K562 (cell line): ENCODE measurements around the gene FUCA1. TPM values are rescaled to one million over a fixed set of nuclear protein-coding genes. Genes with fewer than 3 reads are reported as not detected.
A peak's percentile ranks its signal among the peaks of the same experiment; 100 is the strongest.

Experiments
- BRD9 ChIP-seq: fragments of 450-650 bp; IDR thresholded peaks from 2 replicates; pipeline ENCODE4 v1.6.1; 2018; ENCODE audit warnings: low read depth; ENCODE audit not compliant: partially characterized antibody
- FOXJ3 ChIP-seq: sonication (generic); formaldehyde crosslinking; IDR thresholded peaks from 2 replicates; pipeline ENCODE4 v1.4.0; 2020; ENCODE audit warnings: mild to moderate bottlenecking, missing genetic modification reagents
- FOXK2 ChIP-seq, 2 experiments: fragments of 450-650 bp; IDR thresholded peaks in 1 of 2; conservative IDR thresholded peaks in 1 of 2; 2 replicates each; pipeline ENCODE4 v1.6.1; 2016; ENCODE audit warnings: low read depth in 2 of 2, mild to moderate bottlenecking in 1 of 2
- HCFC1 ChIP-seq: IDR thresholded peaks from 2 replicates; pipeline ENCODE4 v1.6.1; 2012; ENCODE audit warnings: low read depth, low read length, improper control_type of control experiment
- HNRNPK ChIP-seq: fragments of 200-400 bp; formaldehyde crosslinking; IDR thresholded peaks from one replicate; pipeline ENCODE4 v1.6.1; 2018; ENCODE audit warnings: mild to moderate bottlenecking, low read depth, low read length; ENCODE audit not compliant: poor library complexity, severe bottlenecking
- KAT7 ChIP-seq: sonication (generic); formaldehyde crosslinking; IDR thresholded peaks from 2 replicates; pipeline ENCODE4 v1.8.0; 2022; ENCODE audit warnings: missing genetic modification reagents, mild to moderate bottlenecking, borderline replicate concordance
- KLF13 ChIP-seq: fragments of 450-650 bp; IDR thresholded peaks from 2 replicates; pipeline ENCODE4 v1.6.1; 2016; ENCODE audit warnings: missing genetic modification characterization, low read depth, mild to moderate bottlenecking, missing compliant biosample characterization, moderate library complexity, borderline replicate concordance
- MCM2 ChIP-seq: fragments of 450-650 bp; IDR thresholded peaks from 2 replicates; pipeline ENCODE4 v1.6.1; 2017; ENCODE audit warnings: low read depth, mild to moderate bottlenecking
- MEF2A ChIP-seq: IDR thresholded peaks from 2 replicates; pipeline ENCODE4 v1.6.1; 2011; ENCODE audit warnings: low read depth, mild to moderate bottlenecking, low read length, moderate library complexity; ENCODE audit not compliant: control insufficient read depth
- MTF1 ChIP-seq: fragments of 250-450 bp; sonication (Bioruptor Pico); IDR thresholded peaks from 2 replicates; pipeline ENCODE4 v1.9.0; 2021; ENCODE audit warnings: moderate library complexity, mild to moderate bottlenecking, inconsistent platforms, borderline replicate concordance
- NCOR1 ChIP-seq: fragments of 450-650 bp; IDR thresholded peaks from 2 replicates; pipeline ENCODE4 v1.6.1; 2016; ENCODE audit warnings: mild to moderate bottlenecking, moderate library complexity
- RBM14 ChIP-seq: fragments of 200-400 bp; formaldehyde crosslinking; IDR thresholded peaks from 2 replicates; pipeline ENCODE4 v1.6.1; 2018; ENCODE audit warnings: low read depth, mild to moderate bottlenecking, low read length, moderate library complexity, borderline replicate concordance; ENCODE audit not compliant: insufficient read depth
- RBM34 ChIP-seq: fragments of 200-400 bp; formaldehyde crosslinking; IDR thresholded peaks from 2 replicates; pipeline ENCODE4 v1.6.1; 2018; ENCODE audit warnings: low read length, borderline replicate concordance; ENCODE audit not compliant: insufficient read depth
- SMAD1 ChIP-seq: fragments of 150-350 bp; IDR thresholded peaks from 2 replicates; pipeline ENCODE4 v1.6.1; 2014; ENCODE audit warnings: low read length, low read depth; ENCODE audit not compliant: partially characterized antibody
- SMC3 ChIP-seq: conservative IDR thresholded peaks from 2 replicates; pipeline ENCODE4 v1.6.1; 2011; ENCODE audit warnings: low read depth, low read length, improper control_type of control experiment; ENCODE audit not compliant: insufficient read depth
- XRCC4 ChIP-seq: IDR thresholded peaks from one replicate; pipeline ENCODE4 v1.6.1; 2011; ENCODE audit not compliant: insufficient read depth, insufficient read length; ENCODE audit errors: extremely low read depth
- ZBTB8A ChIP-seq: fragments of 450-650 bp; IDR thresholded peaks from 2 replicates; pipeline ENCODE4 v1.6.1; 2018; ENCODE audit warnings: mild to moderate bottlenecking, moderate library complexity; ENCODE audit not compliant: partially characterized antibody
- ZC3H11A ChIP-seq: IDR thresholded peaks from 2 replicates; pipeline ENCODE4 v1.6.1; 2012; ENCODE audit warnings: low read depth, low read length, improper control_type of control experiment
- ZNF121 ChIP-seq: sonication (generic); formaldehyde crosslinking; conservative IDR thresholded peaks from 2 replicates; pipeline ENCODE4 v1.8.0; 2022; ENCODE audit warnings: missing genetic modification reagents
- ZNF217 ChIP-seq: sonication (generic); formaldehyde crosslinking; IDR thresholded peaks from 2 replicates; pipeline ENCODE4 v1.8.0; 2022; ENCODE audit warnings: mild to moderate bottlenecking, missing genetic modification reagents
- ZNF311 ChIP-seq: fragments of 250-450 bp; sonication (Bioruptor Pico); IDR thresholded peaks from 2 replicates; pipeline ENCODE4 v1.4.0; 2020; ENCODE audit warnings: mild to moderate bottlenecking, moderate library complexity
- ZNF444 ChIP-seq: fragments of 250-450 bp; sonication (Bioruptor Pico); IDR thresholded peaks from 2 replicates; pipeline ENCODE4 v1.4.0; 2020; ENCODE audit warnings: mild to moderate bottlenecking, moderate library complexity
- ZNF57 ChIP-seq: fragments of 450-650 bp; formaldehyde crosslinking; IDR thresholded peaks from 2 replicates; pipeline ENCODE4 v1.4.0; 2020; ENCODE audit warnings: mild to moderate bottlenecking, moderate library complexity
- polyA plus RNA-seq, 8 experiments: library from polyadenylated mRNA; depleted of rRNA in 4 of 8; stranded (reverse) in 5 of 8; unstranded in 3 of 8; fragments of >200 nt; fragmentation: Nextera tagmentation in 2 of 8; fragmentation: Illumina TruSeq in 1 of 8; extraction: Ambion mirVana in 2 of 8; extraction: Trizol in 1 of 8; gene quantifications; 2 replicates each; pipeline versions ENCODE4 v1.2.1 to v1.2.3, GENCODE V29; 2011 to 2014; ENCODE audit warnings: inconsistent platforms in 1 of 8, missing spikeins in 1 of 8
- total RNA-seq, 7 experiments: library from RNA; depleted of rRNA in 6 of 7; stranded (reverse); fragments of >200 nt in 6 of 7; fragmentation: Illumina TruSeq in 2 of 7; extraction: Trizol in 2 of 7; gene quantifications; 2 replicates each; pipeline versions ENCODE4 v1.2.1 to v1.2.3, GENCODE V29; 2011 to 2021; ENCODE audit warnings: low replicate concordance in 1 of 7
- TF ChIP-seq, protein P1 (sequence below): fragments of 200-800 bp; sonication (Bioruptor generic); IDR thresholded peaks from 2 replicates; pipeline ENCODE4 v1.6.1; 2017; ENCODE audit warnings: missing genetic modification characterization, missing compliant biosample characterization
- TF ChIP-seq, protein P2 (sequence below): fragments of 450-650 bp; conservative IDR thresholded peaks from 2 replicates; pipeline ENCODE4 v1.6.1; 2016; ENCODE audit warnings: missing genetic modification characterization, low read depth, mild to moderate bottlenecking, missing compliant biosample characterization, moderate library complexity
- TF ChIP-seq, protein P3 (sequence below): fragments of 450-650 bp; formaldehyde crosslinking; IDR thresholded peaks from 2 replicates; pipeline ENCODE4 v1.4.0; 2020; ENCODE audit warnings: mild to moderate bottlenecking

FUCA1 gene
- total and polyA plus RNA-seq, 9 of the 15 experiments (the other 6 are each of a cell fraction or from before 2014, with no cell fraction given): 7.0 to 20.5 (median 13.5) TPM

DNA sequence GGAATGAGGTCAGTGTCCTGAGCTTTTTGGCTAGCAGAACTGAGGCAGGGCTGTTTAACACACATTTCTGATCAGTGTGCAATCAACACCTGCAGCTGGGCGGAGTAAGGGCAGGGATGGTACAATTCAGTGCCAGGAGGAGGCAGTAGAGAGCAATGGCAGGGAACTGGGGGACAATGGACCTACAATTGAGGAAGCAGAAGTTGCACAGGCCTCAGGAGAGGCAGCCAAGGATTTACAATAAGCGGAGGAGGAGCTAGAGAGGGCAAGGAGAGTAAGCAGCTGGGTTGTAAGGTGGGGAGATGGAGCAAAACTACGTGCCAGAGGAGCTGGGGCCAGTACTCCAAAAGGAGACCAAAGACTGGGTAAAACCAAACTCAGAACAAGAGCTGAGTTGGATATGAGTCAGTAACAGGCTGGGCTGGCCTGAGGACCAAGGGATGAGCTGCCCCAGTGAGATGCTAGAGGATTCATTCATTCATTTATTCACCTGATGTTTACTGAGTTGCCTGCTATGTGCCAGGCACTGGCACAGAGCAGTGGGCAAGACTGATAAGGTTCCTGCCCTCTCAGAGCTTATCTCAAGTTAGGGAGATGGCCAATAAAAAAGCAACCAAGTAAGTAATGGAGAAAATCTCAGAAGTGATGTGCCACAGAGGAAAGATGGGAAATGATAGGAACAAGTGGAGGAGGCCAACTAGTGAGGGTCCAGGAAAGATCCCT is 57.1 kb downstream of the FUCA1 start (continued):
- TF ChIP-seq SMAD1 (no peak), KLF13 (tag) (no peak), MCM2 (no peak), XRCC4 (no peak), NCOR1 (0 out of 2 replicates have a peak, but pooled peaks have one; percentile 8), ZC3H11A (no peak), ZNF217 (CRISPR knock-in tag) (no peak), ZBTB8A (no peak), ZNF444 (CRISPR knock-in tag) (no peak), HCFC1 (no peak), MEF2A (no peak), HNRNPK (no peak), ZNF121 (CRISPR knock-in tag) (no peak), FOXJ3 (CRISPR knock-in tag) (no peak), BRD9 (peak; percentile 46), RBM14 (no peak), SMC3 (peak; percentile 84), ZNF311 (CRISPR knock-in tag) (no peak), KAT7 (CRISPR knock-in tag) (no peak), ZNF57 (CRISPR knock-in tag) (no peak), MTF1 (CRISPR knock-in tag) (no peak), RBM34 (no peak), FOXK2 (conservative IDR thresholded peaks at IDR 0.05 in 1 of 2, IDR thresholded peaks at IDR 0.05 in 1 of 2; ENCODE audit: low read depth in 2 of 2) (no peak; a peak in 1 of 4 replicates)
- TF ChIP-seq, protein P1, sequence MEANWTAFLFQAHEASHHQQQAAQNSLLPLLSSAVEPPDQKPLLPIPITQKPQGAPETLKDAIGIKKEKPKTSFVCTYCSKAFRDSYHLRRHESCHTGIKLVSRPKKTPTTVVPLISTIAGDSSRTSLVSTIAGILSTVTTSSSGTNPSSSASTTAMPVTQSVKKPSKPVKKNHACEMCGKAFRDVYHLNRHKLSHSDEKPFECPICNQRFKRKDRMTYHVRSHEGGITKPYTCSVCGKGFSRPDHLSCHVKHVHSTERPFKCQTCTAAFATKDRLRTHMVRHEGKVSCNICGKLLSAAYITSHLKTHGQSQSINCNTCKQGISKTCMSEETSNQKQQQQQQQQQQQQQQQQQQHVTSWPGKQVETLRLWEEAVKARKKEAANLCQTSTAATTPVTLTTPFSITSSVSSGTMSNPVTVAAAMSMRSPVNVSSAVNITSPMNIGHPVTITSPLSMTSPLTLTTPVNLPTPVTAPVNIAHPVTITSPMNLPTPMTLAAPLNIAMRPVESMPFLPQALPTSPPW: peak; percentile 28; the same call in 1 of the 2 replicates
- TF ChIP-seq, protein P2, sequence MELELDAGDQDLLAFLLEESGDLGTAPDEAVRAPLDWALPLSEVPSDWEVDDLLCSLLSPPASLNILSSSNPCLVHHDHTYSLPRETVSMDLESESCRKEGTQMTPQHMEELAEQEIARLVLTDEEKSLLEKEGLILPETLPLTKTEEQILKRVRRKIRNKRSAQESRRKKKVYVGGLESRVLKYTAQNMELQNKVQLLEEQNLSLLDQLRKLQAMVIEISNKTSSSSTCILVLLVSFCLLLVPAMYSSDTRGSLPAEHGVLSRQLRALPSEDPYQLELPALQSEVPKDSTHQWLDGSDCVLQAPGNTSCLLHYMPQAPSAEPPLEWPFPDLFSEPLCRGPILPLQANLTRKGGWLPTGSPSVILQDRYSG (tag): no peak
- TF ChIP-seq, protein P3, sequence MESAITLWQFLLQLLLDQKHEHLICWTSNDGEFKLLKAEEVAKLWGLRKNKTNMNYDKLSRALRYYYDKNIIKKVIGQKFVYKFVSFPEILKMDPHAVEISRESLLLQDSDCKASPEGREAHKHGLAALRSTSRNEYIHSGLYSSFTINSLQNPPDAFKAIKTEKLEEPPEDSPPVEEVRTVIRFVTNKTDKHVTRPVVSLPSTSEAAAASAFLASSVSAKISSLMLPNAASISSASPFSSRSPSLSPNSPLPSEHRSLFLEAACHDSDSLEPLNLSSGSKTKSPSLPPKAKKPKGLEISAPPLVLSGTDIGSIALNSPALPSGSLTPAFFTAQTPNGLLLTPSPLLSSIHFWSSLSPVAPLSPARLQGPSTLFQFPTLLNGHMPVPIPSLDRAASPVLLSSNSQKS (CRISPR knock-in tag): no peak
